ENCODE measurements around the gene GRM2.

GRM2 gene

DNA sequence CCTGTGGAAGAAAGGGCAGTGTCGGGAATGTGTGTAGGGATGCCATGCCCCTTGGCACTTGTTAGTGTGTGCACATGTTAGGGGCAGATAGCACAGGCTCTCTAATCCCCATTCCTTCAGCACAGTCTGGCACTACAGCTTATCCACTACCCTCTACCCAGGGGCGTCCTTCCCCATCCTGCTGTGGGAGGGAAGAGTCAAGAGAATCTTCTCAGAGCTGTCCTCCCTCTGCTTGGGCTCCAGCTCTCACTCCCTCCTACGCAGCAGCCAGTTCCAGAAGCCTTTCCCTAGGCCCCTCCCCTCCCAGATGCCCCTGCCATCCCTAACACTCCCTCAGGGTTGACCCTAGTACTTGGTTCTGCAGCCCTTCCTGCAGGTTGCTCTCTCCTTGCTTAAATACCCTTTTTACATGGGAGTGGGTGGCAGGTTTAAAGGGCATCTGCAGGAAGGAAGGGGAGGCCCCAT lies 815 bp upstream of the GRM2 start:
- no peak for DNase-seq

DNA sequence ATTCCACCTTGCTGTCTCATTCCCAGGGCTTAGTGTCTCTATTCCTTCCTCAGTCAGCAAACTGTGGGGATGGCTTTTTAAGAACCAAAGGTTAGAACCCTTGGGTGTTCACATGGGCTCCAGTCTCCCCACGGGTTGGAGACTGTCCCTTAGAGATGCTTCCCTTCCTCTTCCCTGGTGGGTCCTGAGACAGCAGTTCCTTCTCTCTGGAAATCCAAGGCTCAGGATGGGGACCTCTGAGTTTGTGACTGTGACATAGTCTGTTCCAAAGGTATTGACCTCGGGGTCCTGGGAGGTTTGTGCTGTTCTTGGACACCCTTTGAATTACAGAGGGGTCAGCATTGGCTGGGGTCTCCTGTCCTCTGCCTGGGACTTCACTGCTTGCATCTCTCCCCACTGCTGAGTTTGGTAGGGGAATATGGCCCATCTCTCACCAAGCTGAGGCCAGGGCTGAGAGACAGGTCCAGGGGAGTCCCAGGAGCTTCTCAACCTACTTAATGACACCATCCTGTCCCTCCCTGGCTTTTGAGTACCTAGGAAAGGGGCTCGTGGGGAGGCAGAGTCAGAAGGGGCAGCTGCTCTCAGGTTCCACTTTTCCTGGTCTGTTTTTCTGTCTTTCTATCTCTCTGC lies 1.5 kb downstream of the GRM2 start:
- DNase-seq: no peak

DNA sequence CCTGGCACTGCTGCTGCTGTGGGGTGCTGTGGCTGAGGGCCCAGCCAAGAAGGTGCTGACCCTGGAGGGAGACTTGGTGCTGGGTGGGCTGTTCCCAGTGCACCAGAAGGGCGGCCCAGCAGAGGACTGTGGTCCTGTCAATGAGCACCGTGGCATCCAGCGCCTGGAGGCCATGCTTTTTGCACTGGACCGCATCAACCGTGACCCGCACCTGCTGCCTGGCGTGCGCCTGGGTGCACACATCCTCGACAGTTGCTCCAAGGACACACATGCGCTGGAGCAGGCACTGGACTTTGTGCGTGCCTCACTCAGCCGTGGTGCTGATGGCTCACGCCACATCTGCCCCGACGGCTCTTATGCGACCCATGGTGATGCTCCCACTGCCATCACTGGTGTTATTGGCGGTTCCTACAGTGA lies 2.1 kb downstream of the GRM2 start:
- no peak for DNase-seq

DNA sequence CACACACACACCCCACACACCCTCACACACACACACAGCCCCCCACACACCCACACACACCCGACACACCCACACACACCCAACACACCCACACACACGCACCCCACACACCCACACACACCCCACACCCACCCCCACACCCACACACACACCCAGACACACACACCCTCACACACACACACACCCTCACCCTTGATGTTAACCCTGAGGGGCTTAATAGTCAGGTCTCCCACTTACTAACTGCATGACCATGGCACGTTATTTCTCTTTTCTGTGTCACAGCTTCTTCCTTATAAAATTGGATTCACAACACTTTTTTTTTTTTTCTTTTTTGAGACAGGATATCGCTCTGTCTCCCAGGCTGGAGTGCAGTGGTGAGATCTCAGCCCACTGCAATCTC lies 2.8 kb downstream of the GRM2 start:
- DNase-seq: no peak

DNA sequence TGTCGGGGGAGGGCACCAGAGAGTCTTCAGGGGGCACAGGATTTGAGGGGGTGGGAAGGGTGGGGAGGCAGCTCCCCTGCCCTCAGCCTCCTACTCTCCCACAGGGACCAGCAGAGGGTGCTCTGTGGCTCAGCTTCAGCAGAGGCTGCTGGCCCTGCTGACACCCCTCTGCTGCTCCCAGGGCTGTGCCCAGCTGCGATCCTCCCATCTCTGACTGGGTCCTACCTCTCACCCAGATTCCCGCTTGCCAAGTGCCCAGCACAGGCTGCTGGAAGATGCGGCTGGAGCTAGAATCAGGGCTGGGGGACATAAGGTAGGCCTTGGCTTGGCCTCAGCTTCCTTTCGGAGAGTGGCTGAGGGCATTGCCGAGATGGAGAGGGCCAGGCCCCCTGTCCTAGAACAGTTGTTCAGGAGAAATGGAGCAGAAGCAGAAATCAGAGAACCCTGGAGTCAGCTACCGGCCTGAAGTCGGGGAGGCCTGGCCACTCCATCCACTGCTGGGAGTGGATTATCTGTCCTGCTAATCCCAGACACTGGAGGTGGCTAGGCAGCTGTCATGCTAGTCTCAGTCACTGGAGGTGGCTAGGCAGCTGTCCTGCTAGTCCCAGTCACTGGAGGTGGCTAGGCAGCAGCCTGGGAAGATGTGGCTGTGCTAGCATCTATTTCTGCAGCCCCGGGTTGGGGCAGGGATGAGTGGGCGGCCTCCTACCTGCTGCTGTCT lies 3.9 kb downstream of the GRM2 start:
- no peak for DNase-seq

DNA sequence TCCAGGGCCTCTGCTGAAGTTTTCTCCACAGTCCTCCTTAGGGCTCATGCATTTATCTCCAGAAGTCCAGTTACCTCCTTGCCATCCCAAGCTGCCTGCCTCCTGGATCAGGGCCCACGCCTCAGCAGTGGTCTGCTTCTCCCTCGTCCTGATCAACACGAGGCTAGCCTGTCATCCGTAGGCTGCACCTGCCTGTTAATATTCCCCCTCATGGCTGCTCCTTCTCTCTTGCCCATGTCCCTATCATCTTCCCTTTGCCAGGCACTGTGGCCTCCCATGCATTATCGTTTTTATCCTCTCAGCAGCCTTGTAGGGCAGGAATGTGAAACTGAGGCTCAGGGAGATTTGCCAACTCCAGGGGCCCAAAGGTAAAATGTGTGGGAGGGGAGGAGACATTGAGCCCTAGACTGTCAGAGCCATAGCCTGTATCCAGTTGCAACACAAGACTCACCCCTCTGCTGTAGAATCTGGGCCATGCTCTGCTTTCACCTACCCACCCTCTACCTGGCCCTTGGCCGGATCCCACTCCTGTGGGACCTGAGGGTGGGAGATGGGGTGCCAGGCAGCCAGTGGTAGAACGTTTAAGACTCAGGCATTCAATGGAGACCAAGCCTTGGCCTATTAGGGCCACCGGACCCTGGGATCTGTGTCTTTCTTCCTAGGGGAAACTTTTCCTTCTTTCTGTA lies 4.6 kb downstream of the GRM2 start:
- no peak for DNase-seq

DNA sequence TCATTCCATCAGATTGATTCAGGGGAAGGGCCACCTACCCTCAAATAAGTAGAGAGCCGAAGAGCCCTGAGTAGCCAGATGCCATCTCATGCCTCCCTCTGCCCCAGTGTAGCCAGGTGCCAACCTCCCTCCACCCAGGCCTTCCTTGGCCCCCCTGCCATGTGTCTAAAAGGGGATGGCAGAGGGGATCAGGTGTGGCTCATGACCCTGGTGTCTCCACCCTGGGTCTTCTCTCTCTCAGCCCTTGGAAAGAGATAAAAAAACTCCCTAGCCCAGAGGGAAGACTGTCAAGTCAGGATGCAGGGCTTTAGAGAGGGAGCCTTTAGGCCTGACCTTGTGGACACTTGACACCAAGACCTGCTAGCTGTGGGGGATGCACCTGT lies 5.2 kb downstream of the GRM2 start:
- no peak for DNase-seq

DNA sequence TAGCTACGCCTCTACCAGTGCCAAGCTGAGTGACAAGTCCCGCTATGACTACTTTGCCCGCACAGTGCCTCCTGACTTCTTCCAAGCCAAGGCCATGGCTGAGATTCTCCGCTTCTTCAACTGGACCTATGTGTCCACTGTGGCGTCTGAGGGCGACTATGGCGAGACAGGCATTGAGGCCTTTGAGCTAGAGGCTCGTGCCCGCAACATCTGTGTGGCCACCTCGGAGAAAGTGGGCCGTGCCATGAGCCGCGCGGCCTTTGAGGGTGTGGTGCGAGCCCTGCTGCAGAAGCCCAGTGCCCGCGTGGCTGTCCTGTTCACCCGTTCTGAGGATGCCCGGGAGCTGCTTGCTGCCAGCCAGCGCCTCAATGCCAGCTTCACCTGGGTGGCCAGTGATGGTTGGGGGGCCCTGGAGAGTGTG lies 5.7 kb downstream of the GRM2 start:
- no peak for DNase-seq

DNA sequence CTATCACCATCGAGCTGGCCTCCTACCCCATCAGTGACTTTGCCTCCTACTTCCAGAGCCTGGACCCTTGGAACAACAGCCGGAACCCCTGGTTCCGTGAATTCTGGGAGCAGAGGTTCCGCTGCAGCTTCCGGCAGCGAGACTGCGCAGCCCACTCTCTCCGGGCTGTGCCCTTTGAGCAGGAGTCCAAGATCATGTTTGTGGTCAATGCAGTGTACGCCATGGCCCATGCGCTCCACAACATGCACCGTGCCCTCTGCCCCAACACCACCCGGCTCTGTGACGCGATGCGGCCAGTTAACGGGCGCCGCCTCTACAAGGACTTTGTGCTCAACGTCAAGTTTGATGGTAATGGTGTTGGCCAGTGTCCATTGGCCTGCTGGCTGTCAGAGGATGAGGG lies 6.1 kb downstream of the GRM2 start:
- DNase-seq: no peak

DNA sequence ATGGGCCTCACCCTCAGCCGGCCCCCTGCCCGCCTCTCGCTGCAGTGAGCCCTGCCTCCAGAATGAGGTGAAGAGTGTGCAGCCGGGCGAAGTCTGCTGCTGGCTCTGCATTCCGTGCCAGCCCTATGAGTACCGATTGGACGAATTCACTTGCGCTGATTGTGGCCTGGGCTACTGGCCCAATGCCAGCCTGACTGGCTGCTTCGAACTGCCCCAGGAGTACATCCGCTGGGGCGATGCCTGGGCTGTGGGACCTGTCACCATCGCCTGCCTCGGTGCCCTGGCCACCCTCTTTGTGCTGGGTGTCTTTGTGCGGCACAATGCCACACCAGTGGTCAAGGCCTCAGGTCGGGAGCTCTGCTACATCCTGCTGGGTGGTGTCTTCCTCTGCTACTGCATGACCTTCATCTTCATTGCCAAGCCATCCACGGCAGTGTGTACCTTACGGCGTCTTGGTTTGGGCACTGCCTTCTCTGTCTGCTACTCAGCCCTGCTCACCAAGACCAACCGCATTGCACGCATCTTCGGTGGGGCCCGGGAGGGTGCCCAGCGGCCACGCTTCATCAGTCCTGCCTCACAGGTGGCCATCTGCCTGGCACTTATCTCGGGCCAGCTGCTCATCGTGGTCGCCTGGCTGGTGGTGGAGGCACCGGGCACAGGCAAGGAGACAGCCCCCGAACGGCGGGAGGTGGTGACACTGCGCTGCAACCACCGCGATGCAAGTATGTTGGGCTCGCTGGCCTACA lies 8.5 kb downstream of the GRM2 start:
- no peak for DNase-seq

DNA sequence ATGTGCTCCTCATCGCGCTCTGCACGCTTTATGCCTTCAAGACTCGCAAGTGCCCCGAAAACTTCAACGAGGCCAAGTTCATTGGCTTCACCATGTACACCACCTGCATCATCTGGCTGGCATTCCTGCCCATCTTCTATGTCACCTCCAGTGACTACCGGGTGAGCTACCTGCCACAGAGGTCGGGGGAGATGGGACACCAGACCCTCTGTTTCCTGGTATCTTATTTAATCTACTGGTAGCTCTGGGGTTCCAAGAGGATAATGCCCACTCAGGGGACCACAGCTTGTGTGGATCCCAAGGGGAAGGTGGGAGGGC lies 9.1 kb downstream of the GRM2 start:
- no peak for DNase-seq

DNA sequence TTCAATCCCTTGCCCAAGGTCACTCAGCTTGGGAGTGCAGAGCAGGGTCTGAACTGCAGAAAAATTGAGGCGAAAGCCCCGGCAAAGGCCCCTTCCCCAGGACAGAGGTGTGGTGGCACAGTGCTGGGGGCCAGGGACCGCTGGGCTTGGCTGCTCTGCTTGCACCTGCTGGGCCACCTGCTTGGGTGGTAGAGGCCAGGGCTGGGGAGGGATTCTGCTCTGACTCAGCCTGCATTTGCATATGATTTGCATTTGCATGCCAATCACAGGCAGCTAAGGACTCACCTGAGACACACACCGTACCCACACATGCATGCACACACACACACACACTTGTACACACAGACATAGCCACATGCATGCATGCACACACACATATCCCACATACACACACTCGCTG lies 9.9 kb downstream of the GRM2 start:
- DNase-seq: no peak

DNA sequence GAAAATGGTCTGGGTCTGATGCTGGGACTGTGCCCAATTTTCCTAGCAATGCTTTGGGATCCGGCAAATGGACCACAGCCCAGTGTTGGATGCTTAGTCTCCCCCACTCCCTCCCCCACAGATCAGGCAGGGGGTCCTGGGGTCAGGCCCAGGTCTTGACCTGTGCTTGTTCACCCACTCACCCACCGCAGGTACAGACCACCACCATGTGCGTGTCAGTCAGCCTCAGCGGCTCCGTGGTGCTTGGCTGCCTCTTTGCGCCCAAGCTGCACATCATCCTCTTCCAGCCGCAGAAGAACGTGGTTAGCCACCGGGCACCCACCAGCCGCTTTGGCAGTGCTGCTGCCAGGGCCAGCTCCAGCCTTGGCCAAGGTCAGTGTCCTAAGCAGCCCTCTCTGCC lies 10.6 kb downstream of the GRM2 start:
- DNase-seq: no peak

DNA sequence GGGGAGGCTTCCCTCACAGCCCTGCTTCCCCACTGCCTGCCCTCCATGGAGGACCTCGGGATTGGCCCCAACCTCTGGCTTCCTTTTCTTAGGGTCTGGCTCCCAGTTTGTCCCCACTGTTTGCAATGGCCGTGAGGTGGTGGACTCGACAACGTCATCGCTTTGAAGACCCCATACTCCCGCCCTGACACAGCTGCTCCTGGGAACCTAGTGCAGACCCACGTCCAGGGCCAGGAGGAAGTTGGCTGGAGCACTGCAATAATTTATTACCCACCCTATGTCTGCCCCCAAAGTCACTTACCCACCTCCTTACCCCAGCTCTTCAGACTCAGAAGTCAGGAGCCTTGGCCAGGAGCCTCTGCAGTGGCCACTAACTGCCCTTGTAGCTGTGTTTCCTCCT lies 11.1 kb downstream of the GRM2 start:
- no peak for DNase-seq

DNA sequence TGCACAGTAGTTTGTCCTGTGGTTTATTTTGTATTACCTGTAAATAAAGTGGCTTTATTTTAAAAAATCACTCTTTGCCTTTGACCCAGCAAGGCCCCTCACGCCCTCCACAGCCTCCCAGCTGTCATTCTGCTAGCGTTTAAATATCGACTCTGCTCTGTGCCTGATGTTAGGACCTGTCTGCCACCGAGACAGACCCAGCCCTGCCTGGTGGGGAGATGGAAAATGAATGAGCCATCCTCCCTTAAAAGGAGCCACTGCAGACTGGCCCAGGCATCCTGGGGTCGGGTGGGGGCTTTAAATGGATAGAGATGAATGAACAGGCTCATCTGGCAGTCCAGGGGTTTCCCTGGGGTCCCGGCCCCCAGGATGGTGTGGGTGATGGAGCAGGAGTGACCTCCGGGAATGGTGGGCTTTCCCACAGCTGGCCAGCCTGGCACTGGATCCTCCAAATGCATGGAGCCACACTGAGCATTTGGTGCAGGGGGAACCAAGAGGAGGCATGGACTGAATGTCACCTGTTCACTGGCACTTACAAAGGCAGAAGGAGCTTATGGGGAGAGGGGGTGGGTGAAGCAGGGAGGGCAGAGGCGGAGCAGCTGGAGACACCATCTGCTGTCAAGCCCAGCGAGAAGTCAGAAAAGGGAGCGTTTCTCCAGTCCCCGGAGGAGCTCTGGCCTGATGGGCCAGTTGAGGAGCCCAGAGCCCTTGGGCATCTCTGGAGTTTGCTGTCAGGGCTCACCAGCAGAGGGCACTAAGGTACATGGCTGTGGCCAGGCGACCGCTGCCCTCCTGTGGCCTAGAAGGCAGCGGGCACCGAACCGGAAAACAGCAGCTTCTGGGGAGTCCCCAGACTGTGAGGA lies 11.9 kb downstream of the GRM2 start:
- peak; percentile 56 for DNase-seq

DNA sequence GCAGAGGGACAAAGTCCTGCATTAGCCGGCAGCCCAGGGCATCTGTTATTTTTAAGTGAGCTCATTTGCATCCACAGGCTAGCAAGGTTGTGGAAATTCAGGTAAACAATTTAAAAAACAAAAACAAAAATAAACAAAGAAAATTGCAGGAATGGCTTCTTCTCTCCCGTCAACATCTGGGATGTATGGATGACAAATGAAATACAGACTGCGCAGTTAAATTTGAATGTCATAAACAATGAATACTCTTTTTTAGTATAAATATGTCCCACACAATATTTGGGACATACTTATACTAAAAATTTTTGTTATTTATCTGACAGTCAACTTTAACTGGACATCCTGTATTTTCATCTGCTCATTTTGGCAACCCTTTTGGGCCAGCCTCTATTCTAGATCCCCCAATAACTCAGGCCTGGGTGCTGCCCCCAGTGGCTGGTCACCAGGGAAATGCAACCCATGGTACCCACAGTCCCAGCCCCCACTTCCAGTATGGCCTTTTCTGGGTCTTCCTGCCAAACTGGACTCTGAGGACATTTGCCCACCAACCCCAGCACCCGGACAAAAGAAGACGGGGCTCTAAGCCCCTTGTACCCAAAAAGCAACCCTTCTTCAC lies 12.7 kb downstream of the GRM2 start:
- no peak for DNase-seq

DNA sequence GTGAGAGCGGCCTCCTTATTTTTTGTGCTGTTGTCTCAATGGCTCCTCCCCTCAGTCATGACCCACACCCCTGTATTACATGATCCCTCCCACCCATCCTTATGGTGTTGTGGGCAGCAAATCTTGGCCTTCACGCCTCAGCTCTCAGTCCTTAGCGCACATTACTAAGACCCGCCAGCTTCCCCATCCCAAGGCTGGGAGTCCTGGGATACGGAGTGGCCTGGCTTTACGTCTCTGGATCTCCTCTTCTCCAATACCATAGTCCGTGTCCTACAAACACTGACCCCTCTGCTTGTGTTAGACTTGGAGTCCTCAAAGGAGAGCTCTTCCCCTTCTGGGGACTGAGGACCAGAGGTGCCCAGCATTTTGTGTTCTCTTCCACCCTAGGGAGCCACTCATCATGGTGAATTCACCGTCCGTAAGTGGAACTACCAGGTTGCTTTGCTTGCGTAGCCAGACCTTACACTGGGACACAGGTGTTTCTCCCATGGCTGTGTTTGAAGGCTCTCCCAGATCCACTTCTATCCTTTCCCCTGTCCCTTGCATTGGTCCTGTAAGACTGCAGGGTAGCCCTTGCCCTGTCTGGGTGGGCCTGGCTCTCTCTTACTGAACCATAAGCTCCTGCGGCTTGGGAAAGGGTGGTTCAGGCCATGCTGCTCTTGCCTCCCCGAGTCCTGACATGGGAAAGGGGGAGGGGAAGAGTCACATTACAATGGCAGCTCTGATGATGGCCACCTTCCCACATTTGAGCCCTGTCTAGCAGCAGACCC lies 13.6 kb downstream of the GRM2 start:
- DNase-seq: no peak

DNA sequence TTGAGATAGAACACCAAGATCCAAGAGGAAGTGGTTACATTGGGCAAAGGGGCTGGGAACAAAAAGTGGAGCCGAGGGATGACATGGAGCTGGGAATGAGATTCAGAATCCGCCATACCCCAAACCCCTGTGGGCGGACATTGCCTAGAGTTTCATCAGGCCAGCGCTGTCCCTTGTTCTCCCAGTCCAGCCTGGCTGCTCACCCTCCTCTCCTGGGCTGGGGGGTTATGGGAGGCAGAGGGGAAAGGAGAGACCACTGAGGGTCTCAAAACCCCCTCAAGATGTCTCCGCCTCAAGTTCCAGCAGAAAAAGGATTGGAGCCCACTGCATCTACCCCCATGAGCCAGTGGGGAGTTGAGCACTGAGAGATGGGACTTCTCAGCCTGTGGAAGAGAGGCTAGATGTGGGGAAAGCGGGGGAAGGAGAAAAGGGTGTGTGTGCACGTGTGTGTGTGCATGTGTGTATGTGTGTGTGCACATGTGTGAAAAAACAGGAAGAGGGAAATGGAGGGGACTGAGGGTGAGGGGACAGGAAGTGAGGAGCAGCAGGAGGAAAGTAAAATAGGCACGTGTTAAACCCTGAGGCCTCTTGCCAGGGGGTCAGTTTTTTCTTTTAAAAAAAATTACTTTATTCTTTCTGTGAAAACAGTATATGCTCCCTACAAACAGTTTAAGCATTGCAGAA lies 14.3 kb downstream of the GRM2 start:
- DNase-seq: no peak

DNA sequence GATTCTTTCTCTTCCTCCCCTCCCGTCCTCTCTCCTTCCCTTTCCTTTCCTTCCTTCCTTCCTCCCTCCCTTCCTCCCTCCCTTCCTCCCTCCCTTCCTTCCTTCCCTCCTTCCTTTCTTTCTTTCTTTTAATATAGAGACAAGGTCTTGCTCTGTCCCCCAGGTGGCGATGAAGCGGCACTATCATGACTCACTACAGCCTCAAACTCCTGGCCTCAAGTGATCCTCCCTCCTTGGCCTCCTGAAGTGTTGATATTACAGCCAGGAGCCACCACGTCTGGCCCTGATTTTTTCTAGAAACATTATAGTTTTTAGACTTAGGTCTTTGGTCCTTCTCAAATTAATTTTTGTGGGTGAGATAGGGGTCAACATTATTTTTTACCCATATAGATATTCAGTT lies 15.5 kb downstream of the GRM2 start:
- DNase-seq: no peak

DNA sequence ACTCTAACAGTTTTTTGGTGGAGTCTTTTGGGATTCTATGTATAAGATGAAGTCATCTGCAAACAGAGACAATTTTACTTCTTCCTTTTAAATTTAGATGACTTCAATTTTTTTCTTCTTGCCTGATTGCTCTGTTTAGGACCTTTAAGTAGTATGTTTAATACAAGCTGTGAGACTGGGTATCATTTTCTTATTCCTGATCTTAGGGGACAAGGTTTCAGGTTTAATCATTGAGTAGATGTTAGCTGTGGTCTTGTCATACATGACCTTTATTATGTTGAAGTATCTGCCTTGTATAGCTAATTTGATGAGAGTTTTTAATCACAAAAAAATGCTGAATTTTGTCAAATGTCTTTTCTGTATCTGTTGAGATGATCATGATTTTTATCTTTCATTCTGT lies 20.6 kb downstream of the GRM2 start:
- no peak for DNase-seq

All from CD4-positive, alpha-beta T cell treated with Interleukin-17A for 1 hour (primary cell).